Dermis microvascular lymphatic vessel endothelial cell (primary cell): ENCODE data around the gene CGB1. TPM values are rescaled to one million over a fixed set of nuclear protein-coding genes. Genes with fewer than 3 reads are reported as not detected.
"Not testable (repeated sequence)": the region's sequence is repeated elsewhere in the genome, so short reads cannot be mapped to it uniquely, and the experiment has no call there.

Source experiments
- DNase-seq, 2 donors: peaks; one replicate each; pipeline versions ENCODE4 v3.0.0 to v3.0.0-alpha.2; 2010; ENCODE audit warnings: low read depth in 2 of 2
- total RNA-seq: library from RNA; depleted of rRNA; stranded (reverse); fragments of >200 nt; gene quantifications from 2 replicates; pipeline ENCODE4 v1.2.1, GENCODE V29; 2014

The CGB1 gene
- total RNA-seq, 1 donor from 2014 or later = not detected

GRCh38 chr19:49022116-49022515 is 14.6 kb downstream of the CGB1 start:
- no peak for DNase-seq

- no peak for DNase-seq
Observed at GRCh38 chr19:49020931-49021895, 15.5 kb downstream of the CGB1 start.

- no peak for DNase-seq
Observed at GRCh38 chr19:49020342-49020741, 16.4 kb downstream of the CGB1 start.

GRCh38 chr19:49019242-49019932 is 17.3 kb downstream of the CGB1 start:
- DNase-seq = peak in 1 of 2 donors; percentile 42

GRCh38 chr19:49018388-49019241 is 18.1 kb downstream of the CGB1 start:
- not testable (repeated sequence) for DNase-seq

- DNase-seq = peak; percentile 23 to 68
Observed at GRCh38 chr19:49017666-49018351, 18.9 kb downstream of the CGB1 start.

GRCh38 chr19:49017041-49017665 is 19.5 kb downstream of the CGB1 start, which contains the start of gene LHB:
LHB (minus strand) TSS chr19:49017091; CDS start chr19:49017081, 10 bp downstream.
- no peak for DNase-seq

GRCh38 chr19:49016067-49016839 is 20.4 kb downstream of the CGB1 start:
- no peak for DNase-seq

- DNase-seq = no peak
Observed at GRCh38 chr19:49014870-49015255, 21.8 kb downstream of the CGB1 start.

- DNase-seq = no peak
Observed at GRCh38 chr19:49014123-49014869, 22.4 kb downstream of the CGB1 start.

- no peak for DNase-seq
Observed at GRCh38 chr19:49011194-49011593, 25.5 kb downstream of the CGB1 start.

- DNase-seq = no peak
Observed at GRCh38 chr19:49010453-49010852, 26.2 kb downstream of the CGB1 start.

- DNase-seq = no peak
Observed at GRCh38 chr19:49009828-49010227, 26.9 kb downstream of the CGB1 start.

- no peak for DNase-seq
Observed at GRCh38 chr19:49006905-49007304, 29.8 kb downstream of the CGB1 start.

GRCh38 chr19:49004964-49005614 is 31.6 kb downstream of the CGB1 start:
- DNase-seq = no peak

- no peak for DNase-seq
Observed at GRCh38 chr19:49004133-49004532, 32.6 kb downstream of the CGB1 start.

GRCh38 chr19:48999481-49000325 is 37.0 kb downstream of the CGB1 start:
- peak; percentile 53 to 76 for DNase-seq
